MM.1S (cell line): ENCODE data around the gene SLC37A3.

Source experiments
- DNase-seq: peaks from one replicate; pipeline ENCODE4 v3.0.0-alpha.2; 2015
- H2AFZ ChIP-seq: fragments of 300-600 bp; sonication (generic); 2 replicates; pipeline ENCODE4 v1.6.0; 2016; ENCODE audit warnings: antibody characterized with exemption, low read length
- H3F3A ChIP-seq: fragments of 300-600 bp; sonication (generic); 2 replicates; pipeline ENCODE4 v1.6.1; 2016; ENCODE audit warnings: mild to moderate bottlenecking, antibody characterized with exemption, low read length, moderate library complexity, mixed read lengths; ENCODE audit not compliant: insufficient read depth
- H3K27ac ChIP-seq: fragments of 300-600 bp; sonication (generic); 2 replicates; pipeline ENCODE4 v1.5.1; 2016; ENCODE audit warnings: mild to moderate bottlenecking, low read length
- H3K27me3 ChIP-seq: fragments of 300-600 bp; sonication (generic); replicated peaks from 2 replicates; pipeline ENCODE4 v1.6.0; 2016; ENCODE audit warnings: low read length; ENCODE audit not compliant: insufficient read depth
- H3K36me3 ChIP-seq: fragments of 300-600 bp; sonication (generic); replicated peaks from 2 replicates; pipeline ENCODE4 v1.6.1; 2016; ENCODE audit warnings: mild to moderate bottlenecking, low read length, mixed read lengths; ENCODE audit not compliant: insufficient read depth
- H3K4me1 ChIP-seq: fragments of 300-600 bp; sonication (generic); 2 replicates; pipeline ENCODE4 v1.6.1; 2016; ENCODE audit warnings: low read length, mixed read lengths
- H3K4me2 ChIP-seq: fragments of 300-600 bp; sonication (generic); 2 replicates; pipeline ENCODE4 v1.6.0; 2016; ENCODE audit warnings: low read depth, low read length
- H3K4me3 ChIP-seq: fragments of 300-600 bp; sonication (generic); 2 replicates; pipeline ENCODE4 v1.5.1; 2016; ENCODE audit warnings: low read length, mixed read lengths
- H3K79me2 ChIP-seq: fragments of 300-600 bp; sonication (generic); 2 replicates; pipeline ENCODE4 v1.6.1; 2016; ENCODE audit warnings: mixed run types, low read length, mixed read lengths
- H3K9ac ChIP-seq: fragments of 300-600 bp; sonication (generic); 2 replicates; pipeline ENCODE4 v1.6.1; 2016; ENCODE audit warnings: low read length, mixed read lengths
- H3K9me2 ChIP-seq: fragments of 300-600 bp; sonication (generic); replicated peaks from 2 replicates; pipeline ENCODE4 v1.6.1; 2016; ENCODE audit warnings: mild to moderate bottlenecking, low read length, mixed read lengths; ENCODE audit not compliant: insufficient read depth
- H3K9me3 ChIP-seq: fragments of 300-600 bp; sonication (generic); replicated peaks from 2 replicates; pipeline ENCODE4 v1.6.1; 2016; ENCODE audit warnings: mild to moderate bottlenecking, low read length, mixed read lengths; ENCODE audit not compliant: insufficient read depth
- H4K20me1 ChIP-seq: fragments of 300-600 bp; sonication (generic); 2 replicates; pipeline ENCODE4 v1.6.1; 2016; ENCODE audit warnings: mild to moderate bottlenecking, low read length, moderate library complexity, mixed read lengths; ENCODE audit not compliant: insufficient read depth
- EZH2 ChIP-seq: fragments of 300-600 bp; sonication (generic); optimal IDR thresholded peaks from 2 replicates; pipeline ENCODE3; 2017; ENCODE audit warnings: low read depth, mild to moderate bottlenecking, antibody characterized with exemption, low read length, mixed read lengths
- EZH2phosphoT487 ChIP-seq: fragments of 300-600 bp; sonication (generic); IDR thresholded peaks from 2 replicates; pipeline ENCODE4 v1.6.1; 2018; ENCODE audit warnings: antibody characterized with exemption, low read length
- TF ChIP-seq, protein P1 (sequence below): fragments of 300-600 bp; sonication (generic); IDR thresholded peaks from 2 replicates; pipeline ENCODE4 v1.5.1; 2016; ENCODE audit warnings: antibody characterized with exemption, low read length, mixed read lengths

Gene SLC37A3

DNA sequence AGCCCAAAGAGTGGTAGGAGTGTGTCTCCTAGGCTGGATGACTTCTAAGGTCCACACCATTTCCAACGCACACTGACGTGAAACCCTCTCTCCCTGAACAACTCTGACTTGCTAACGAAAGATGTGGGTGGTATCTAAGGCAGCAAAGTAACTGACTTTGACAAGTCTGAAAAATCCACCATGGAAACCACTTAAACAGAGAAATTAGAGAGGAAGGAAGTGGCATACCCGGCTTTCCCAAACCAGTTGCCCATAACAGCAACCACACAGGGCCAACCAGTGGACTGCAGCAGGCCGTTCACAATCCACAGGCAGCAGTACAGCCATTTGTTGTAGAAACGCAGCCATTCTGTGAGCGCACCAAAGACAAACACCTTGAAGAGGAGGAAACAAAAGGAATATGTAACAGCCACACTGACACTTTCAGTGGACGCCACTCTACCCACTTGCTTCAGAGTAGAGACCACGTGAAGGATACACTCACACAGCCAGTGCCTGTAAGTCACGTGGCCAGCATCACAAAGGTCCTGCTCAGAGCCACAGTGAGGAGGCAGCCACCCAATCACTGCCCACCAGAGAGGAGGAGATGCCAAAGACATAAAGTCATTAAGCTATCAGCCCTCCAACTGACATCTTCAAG is 39.8 kb downstream of the SLC37A3 start:
- Histone ChIP-seq H3K9me3 (no peaks in the 10 kb centered on the region), H3K9me2 (no peaks in the 10 kb centered on the region), H3K4me3 (no peak overlapping the region), H3F3A (no peaks in the 10 kb centered on the region), H3K4me2 (no peak overlapping the region), H4K20me1 (no peaks in the 10 kb centered on the region), H3K27ac (no peak overlapping the region), H3K4me1 (no peaks in the 10 kb centered on the region; the same call in 1 of the 2 replicates), H3K79me2 (no peaks in the 10 kb centered on the region), H2AFZ (no peak overlapping the region), H3K36me3 (no peaks in the 10 kb centered on the region), H3K9ac (no peak overlapping the region), H3K27me3 (no peaks in the 10 kb centered on the region)
- no peak for DNase-seq
- no peak for TF ChIP-seq EZH2
- TF ChIP-seq, protein P1, sequence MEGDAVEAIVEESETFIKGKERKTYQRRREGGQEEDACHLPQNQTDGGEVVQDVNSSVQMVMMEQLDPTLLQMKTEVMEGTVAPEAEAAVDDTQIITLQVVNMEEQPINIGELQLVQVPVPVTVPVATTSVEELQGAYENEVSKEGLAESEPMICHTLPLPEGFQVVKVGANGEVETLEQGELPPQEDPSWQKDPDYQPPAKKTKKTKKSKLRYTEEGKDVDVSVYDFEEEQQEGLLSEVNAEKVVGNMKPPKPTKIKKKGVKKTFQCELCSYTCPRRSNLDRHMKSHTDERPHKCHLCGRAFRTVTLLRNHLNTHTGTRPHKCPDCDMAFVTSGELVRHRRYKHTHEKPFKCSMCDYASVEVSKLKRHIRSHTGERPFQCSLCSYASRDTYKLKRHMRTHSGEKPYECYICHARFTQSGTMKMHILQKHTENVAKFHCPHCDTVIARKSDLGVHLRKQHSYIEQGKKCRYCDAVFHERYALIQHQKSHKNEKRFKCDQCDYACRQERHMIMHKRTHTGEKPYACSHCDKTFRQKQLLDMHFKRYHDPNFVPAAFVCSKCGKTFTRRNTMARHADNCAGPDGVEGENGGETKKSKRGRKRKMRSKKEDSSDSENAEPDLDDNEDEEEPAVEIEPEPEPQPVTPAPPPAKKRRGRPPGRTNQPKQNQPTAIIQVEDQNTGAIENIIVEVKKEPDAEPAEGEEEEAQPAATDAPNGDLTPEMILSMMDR: no peak
- TF ChIP-seq EZH2phosphoT487: no peak

DNA sequence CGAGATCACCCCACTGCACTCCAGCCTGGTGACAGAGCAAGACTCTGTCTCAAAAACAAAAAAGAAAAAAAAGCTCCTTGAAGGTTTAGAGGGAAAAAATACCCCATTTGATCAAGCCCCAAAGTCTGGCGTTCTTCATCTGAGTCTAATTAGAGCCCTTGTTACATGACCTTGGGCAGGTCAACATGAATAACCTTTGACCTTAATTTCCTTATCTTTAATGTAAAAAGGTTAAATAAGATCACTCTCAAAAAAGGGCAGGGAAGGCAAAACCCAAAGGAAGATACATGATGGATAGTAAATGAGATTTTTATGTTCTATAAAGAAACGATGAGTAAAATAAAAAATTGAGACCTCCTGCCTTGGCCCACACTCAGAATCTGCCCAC is 40.3 kb downstream of the SLC37A3 start:
- H3K4me1 ChIP-seq: no peaks in the 10 kb centered on the region; the same call in 1 of the 2 replicates
- no peaks in the 10 kb centered on the region for H3K9me3 ChIP-seq
- no peak overlapping the region for H3K4me3 ChIP-seq
- H3K36me3 ChIP-seq: no peaks in the 10 kb centered on the region
- H2AFZ ChIP-seq: no peak overlapping the region
- H3K4me2 ChIP-seq: no peak overlapping the region
- H3K27ac ChIP-seq: no peak overlapping the region
- no peaks in the 10 kb centered on the region for H3K79me2 ChIP-seq
- H3F3A ChIP-seq: no peaks in the 10 kb centered on the region
- TF ChIP-seq EZH2phosphoT487 (no peak), EZH2 (no peak)
- TF ChIP-seq, protein P1: no peak
- H3K9me2 ChIP-seq: no peaks in the 10 kb centered on the region
- no peak overlapping the region for H3K9ac ChIP-seq
- no peak for DNase-seq
- H4K20me1 ChIP-seq: no peaks in the 10 kb centered on the region
- H3K27me3 ChIP-seq: no peaks in the 10 kb centered on the region

DNA sequence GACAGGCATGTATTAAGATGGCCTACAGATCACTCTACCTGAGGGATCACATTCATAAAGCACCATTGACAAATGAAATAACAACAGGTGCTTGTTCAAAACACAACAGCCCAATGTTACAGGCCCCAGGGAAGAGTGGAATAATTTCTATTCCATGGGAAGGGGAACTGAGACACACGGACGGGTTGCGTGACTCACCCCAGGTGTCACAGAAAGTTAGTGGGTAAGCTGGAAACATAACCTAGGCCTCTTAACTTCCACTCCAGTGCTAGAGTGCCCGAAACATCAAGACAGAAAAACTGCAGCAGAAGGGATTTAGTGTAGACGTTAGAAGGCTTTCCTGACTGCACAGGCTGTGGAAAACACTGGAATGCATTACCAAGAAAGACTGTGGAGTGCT is 48.3 kb downstream of the SLC37A3 start:
- no peak overlapping the region for H3K4me3 ChIP-seq
- H3K4me1 ChIP-seq: no peaks in the 10 kb centered on the region
- no peak overlapping the region for H3K27ac ChIP-seq
- no peaks in the 10 kb centered on the region for H3K79me2 ChIP-seq
- DNase-seq: no peak
- H3K36me3 ChIP-seq: no peaks in the 10 kb centered on the region
- H4K20me1 ChIP-seq: no peaks in the 10 kb centered on the region
- H3K9ac ChIP-seq: no peak overlapping the region
- H3K27me3 ChIP-seq: no peaks in the 10 kb centered on the region
- TF ChIP-seq EZH2: no peak
- TF ChIP-seq, protein P1: no peak
- no peak for TF ChIP-seq EZH2phosphoT487
- no peaks in the 10 kb centered on the region for H3K9me3 ChIP-seq
- H3K4me2 ChIP-seq: no peak overlapping the region
- no peaks in the 10 kb centered on the region for H3F3A ChIP-seq
- H2AFZ ChIP-seq: no peak overlapping the region
- H3K9me2 ChIP-seq: no peaks in the 10 kb centered on the region
